Choroid plexus epithelial cell (primary cell): ENCODE results near the gene PKD1L1.
A peak's percentile ranks its signal among the peaks of the same experiment; 100 is the strongest.

Source experiments
- DNase-seq: peaks from one replicate; pipeline ENCODE4 v3.0.0-alpha.2; 2010; ENCODE audit warnings: low read depth
- H3K4me3 ChIP-seq: 2 replicates; pipeline ENCODE4 v1.5.1; 2011; ENCODE audit warnings: low read depth, mild to moderate bottlenecking, control low read depth, low read length, moderate library complexity
- TF ChIP-seq, protein P1 (sequence below): conservative IDR thresholded peaks from 2 replicates; pipeline ENCODE4 v1.5.1; 2011; ENCODE audit warnings: low read depth, mild to moderate bottlenecking, control low read depth, inconsistent platforms, low read length, moderate library complexity

Gene PKD1L1

DNA sequence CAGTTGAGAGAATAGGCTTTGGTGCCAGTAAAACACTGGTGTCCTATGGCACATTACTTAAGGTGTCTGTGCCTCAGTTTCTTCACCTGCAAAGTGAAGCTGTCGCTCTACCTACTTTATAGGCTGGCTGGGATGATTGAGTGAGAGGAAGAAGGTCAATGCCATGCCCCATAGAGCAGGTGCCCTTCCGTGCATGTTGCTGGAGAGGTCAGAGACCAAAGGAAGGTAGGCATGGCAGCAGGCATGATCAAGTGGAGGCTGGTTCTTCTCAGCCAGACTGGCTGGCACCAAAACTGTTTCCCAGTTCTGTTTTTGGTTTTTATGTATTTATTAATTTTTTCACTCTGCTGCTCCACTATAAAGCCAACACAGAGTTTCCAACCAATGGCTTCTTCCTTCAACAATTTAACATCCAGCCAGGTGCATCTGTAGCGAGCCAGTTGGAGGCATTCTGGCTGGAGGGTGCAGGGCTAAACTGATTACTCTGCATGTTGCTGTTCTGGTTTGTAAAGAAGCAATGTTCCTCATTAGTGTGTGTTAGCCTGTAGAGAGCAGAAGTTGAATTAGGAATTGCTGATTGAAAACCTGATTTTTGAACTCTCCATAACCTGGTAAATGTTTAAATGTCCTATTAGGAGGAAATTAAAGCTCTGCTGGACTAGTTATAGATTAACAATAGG is 222.1 kb downstream of the PKD1L1 start:
- H3K4me3 ChIP-seq = no peak overlapping the region
- TF ChIP-seq, protein P1, sequence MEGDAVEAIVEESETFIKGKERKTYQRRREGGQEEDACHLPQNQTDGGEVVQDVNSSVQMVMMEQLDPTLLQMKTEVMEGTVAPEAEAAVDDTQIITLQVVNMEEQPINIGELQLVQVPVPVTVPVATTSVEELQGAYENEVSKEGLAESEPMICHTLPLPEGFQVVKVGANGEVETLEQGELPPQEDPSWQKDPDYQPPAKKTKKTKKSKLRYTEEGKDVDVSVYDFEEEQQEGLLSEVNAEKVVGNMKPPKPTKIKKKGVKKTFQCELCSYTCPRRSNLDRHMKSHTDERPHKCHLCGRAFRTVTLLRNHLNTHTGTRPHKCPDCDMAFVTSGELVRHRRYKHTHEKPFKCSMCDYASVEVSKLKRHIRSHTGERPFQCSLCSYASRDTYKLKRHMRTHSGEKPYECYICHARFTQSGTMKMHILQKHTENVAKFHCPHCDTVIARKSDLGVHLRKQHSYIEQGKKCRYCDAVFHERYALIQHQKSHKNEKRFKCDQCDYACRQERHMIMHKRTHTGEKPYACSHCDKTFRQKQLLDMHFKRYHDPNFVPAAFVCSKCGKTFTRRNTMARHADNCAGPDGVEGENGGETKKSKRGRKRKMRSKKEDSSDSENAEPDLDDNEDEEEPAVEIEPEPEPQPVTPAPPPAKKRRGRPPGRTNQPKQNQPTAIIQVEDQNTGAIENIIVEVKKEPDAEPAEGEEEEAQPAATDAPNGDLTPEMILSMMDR = no peak
- DNase-seq = no peak

DNA sequence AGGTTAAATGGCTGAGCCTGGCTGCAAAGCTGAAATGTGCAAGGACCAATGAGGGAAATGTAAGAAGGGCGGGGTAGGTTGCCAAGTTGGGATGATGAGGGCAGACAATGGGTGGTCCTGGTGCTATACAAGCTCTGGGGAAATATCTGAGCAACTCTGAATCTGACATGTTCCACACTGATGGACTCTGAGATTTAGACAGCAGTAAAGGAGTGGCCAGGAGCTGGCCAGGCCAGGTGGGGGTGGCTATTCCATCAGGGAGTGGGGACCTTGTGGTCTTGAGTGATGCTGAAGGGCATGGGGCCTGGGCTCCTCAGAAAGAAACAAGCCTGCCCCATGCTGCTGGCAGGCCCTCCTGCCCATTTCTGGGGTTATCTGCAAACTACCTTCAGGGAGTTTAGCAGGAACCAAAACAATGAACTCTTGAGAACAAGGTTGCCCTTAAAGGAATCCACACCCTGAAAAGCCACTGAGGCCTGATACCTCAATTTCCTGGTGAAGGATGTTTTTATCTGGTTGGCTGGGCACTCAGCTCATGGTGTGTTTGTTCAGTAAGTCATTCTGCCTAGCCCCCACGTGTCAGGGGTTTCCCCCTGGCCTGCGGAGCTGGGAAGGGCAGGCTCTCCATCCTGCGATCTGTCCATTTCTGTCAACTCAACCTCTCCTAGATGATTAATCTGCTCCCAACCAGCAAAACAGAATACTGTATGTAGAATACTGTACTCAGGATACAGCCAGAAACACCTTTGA is 223.1 kb downstream of the PKD1L1 start:
- no peak overlapping the region for H3K4me3 ChIP-seq
- TF ChIP-seq, protein P1 = no peak
- DNase-seq = peak; percentile 37
